PFSK-1 (cell line): ENCODE results near the gene NAA20.

Source experiments
- FOXP2 ChIP-seq: optimal IDR thresholded peaks from 2 replicates; pipeline ENCODE3; 2011; ENCODE audit warnings: borderline replicate concordance, control low read depth, inconsistent platforms; ENCODE audit not compliant: insufficient read depth; ENCODE audit errors: extremely low read length, extremely low read depth
- POLR2AphosphoS5 ChIP-seq: IDR thresholded peaks from 2 replicates; pipeline ENCODE4 v1.6.1; 2012; ENCODE audit warnings: low read depth, mild to moderate bottlenecking, control low read depth, low read length, moderate library complexity
- SIN3A ChIP-seq: IDR thresholded peaks from 2 replicates; pipeline ENCODE4 v1.6.1; 2012; ENCODE audit warnings: mild to moderate bottlenecking, low read length, moderate library complexity, borderline replicate concordance; ENCODE audit not compliant: insufficient read depth
- TAF1 ChIP-seq: IDR thresholded peaks from 2 replicates; pipeline ENCODE4 v1.6.1; 2012; ENCODE audit warnings: low read length, control low read depth, borderline replicate concordance; ENCODE audit not compliant: insufficient read depth
- TF ChIP-seq, protein P1 (sequence below), 2 experiments: IDR thresholded peaks; 2 replicates each; pipeline versions ENCODE4 v1.6.1 to v1.8.0; 2011 to 2012; ENCODE audit warnings: low read depth in 2 of 2, low read length in 2 of 2, control low read depth in 1 of 2, inconsistent platforms in 1 of 2, mild to moderate bottlenecking in 1 of 2, moderate library complexity in 1 of 2; ENCODE audit not compliant: insufficient read depth in 1 of 2

The NAA20 gene

DNA sequence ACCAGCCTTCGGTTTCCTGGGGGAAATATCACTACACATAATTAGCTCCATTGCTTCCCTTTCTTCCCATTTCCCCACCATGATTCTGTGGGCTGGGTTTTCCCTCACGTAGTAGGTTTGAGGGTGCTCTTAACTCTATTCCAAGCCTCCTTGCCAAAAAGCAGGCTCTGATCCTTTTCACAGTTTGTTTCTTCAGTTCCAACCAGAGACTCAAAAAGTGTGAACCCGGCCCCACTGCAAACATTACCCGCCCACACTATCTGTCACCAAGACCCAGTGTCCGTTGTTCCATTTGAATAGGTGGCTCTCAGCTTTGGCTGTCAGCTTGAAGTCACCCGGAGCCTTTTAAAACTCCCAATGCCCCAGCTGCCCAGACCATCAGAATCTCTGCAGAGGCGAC lies 11.8 kb upstream of the NAA20 start:
- TF ChIP-seq TAF1 = no peak
- TF ChIP-seq, protein P1, sequence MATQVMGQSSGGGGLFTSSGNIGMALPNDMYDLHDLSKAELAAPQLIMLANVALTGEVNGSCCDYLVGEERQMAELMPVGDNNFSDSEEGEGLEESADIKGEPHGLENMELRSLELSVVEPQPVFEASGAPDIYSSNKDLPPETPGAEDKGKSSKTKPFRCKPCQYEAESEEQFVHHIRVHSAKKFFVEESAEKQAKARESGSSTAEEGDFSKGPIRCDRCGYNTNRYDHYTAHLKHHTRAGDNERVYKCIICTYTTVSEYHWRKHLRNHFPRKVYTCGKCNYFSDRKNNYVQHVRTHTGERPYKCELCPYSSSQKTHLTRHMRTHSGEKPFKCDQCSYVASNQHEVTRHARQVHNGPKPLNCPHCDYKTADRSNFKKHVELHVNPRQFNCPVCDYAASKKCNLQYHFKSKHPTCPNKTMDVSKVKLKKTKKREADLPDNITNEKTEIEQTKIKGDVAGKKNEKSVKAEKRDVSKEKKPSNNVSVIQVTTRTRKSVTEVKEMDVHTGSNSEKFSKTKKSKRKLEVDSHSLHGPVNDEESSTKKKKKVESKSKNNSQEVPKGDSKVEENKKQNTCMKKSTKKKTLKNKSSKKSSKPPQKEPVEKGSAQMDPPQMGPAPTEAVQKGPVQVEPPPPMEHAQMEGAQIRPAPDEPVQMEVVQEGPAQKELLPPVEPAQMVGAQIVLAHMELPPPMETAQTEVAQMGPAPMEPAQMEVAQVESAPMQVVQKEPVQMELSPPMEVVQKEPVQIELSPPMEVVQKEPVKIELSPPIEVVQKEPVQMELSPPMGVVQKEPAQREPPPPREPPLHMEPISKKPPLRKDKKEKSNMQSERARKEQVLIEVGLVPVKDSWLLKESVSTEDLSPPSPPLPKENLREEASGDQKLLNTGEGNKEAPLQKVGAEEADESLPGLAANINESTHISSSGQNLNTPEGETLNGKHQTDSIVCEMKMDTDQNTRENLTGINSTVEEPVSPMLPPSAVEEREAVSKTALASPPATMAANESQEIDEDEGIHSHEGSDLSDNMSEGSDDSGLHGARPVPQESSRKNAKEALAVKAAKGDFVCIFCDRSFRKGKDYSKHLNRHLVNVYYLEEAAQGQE (IDR thresholded peaks at IDR 0.05; ENCODE audit: insufficient read depth in 1 of 2, low read depth in 2 of 2, low read length in 2 of 2) = no peak
- no peak for TF ChIP-seq FOXP2
- no peak for TF ChIP-seq SIN3A
- TF ChIP-seq POLR2AphosphoS5 = no peak

DNA sequence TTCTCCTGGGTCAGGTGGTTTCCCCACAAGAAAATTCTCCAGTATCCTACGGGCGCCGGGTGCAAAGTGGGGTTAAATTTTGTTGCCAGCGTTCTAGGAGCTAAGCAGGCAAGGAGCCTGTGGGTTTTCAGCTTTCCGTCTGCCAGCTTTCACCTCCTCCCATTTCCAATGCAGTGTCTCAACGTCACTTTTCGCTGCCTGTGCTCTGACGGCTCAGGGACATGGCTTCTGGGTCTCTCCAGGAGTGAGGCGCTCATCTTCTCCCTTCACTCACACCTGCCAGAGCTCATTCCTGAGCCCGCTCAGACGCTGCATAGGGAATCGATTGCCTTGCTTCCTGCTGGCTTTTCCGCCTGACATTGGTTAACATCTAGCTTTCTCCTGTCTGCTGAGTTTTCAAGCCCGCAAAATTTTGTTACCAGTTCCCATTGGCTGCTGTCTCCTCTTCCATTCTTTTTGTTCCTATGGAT lies 7.3 kb upstream of the NAA20 start:
- TF ChIP-seq SIN3A = no peak
- no peak for TF ChIP-seq TAF1
- TF ChIP-seq, protein P1 (IDR thresholded peaks at IDR 0.05; ENCODE audit: insufficient read depth in 1 of 2, low read depth in 2 of 2, low read length in 2 of 2) = no peak
- no peak for TF ChIP-seq POLR2AphosphoS5
- TF ChIP-seq FOXP2 = no peak

DNA sequence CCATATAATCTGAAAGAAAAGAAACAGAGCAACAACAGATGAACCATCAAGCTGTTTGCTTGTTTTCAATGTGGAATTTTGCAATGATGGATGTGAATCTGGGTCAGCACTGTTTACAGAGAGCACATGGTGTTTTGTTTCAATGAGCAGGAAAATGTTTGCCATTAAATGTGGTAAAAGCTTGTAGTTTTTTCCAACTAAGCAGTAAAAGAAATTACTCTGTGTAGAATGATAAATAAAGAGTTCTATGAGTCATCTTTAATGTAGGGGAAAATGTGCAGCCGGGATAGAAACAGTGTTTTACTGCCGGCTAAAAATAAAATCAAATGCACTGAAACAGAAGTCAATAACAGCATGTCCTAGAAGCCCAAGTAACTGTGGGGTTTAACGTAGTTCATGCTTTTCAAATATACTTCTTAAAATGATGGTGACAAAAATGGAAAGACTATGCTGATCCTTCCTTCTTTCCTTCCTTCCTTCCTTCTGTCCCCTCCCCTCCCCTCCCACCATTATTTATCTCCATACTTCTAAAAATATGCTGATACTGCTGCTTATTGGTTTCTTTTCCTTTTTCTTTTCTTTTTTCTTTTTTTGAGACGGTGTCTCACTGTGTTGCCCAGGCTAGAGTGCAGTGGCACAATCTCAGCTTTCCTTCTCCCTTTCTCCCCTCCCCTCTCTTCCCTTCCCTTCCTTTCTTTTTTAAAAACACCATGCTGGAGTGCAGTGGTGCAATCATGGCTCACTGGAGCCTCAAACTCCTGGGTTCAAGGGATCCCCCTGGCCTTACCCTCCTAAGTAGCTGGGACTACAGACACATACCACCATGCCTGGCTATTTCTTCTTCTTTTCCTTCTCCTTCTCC lies 6.3 kb upstream of the NAA20 start:
- TF ChIP-seq TAF1 (no peak), FOXP2 (no peak), POLR2AphosphoS5 (no peak), SIN3A (no peak)
- TF ChIP-seq, protein P1 (IDR thresholded peaks at IDR 0.05; ENCODE audit: insufficient read depth in 1 of 2, low read depth in 2 of 2, low read length in 2 of 2) = no peak

DNA sequence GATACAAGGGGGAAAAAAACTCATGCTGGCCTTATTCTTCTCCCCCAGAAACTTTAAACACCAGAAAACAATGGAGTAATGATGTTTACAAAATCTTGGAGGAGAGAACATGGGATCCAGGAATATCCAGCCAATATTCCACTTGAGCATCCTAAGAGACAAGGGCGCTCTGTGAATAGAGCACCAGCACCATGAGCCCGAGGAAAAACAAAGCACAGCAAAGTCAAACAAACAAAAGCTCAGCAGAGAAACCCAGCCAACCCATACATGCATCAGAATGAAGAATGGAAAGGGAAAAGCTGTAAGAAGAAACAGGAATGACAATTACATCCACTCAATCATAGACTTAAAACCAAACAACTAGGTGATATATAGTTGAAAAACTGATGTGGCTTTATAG lies 4.6 kb upstream of the NAA20 start:
- TF ChIP-seq FOXP2 (no peak), SIN3A (no peak), POLR2AphosphoS5 (no peak), TAF1 (no peak)
- TF ChIP-seq, protein P1 (IDR thresholded peaks at IDR 0.05; ENCODE audit: insufficient read depth in 1 of 2, low read depth in 2 of 2, low read length in 2 of 2) = no peak
